ENCODE results near the gene TBC1D22A. TPM values are rescaled to one million over a fixed set of nuclear protein-coding genes. Genes with fewer than 3 reads are reported as not detected.

TBC1D22A gene
- total RNA-seq, 1 donor from 2014 or later, result 14.3 TPM

- Mint-ChIP-seq H3K36me3 (ENCODE audit: low read depth) (peaks cover 24% of the 10 kb centered on the region), H3K4me3 (no peak overlapping the region), H3K9me3 (peaks cover under 1% of the 10 kb centered on the region), H3K4me1 (no peaks in the 10 kb centered on the region), H3K27ac (ENCODE audit: unreplicated experiment) (no peak overlapping the region), H3K27me3 (ENCODE audit: low read depth) (no peaks in the 10 kb centered on the region)
- no peak for TF ChIP-seq CTCF (conservative IDR thresholded peaks at IDR 0.05)
- no peak for DNase-seq (ENCODE audit: low read depth, low spot score)
Observed at GRCh38 chr22:46865642-46866041, 103.2 kb downstream of the TBC1D22A start.

- peaks cover 8% of the 10 kb centered on the region for H3K9me3 Mint-ChIP-seq
- no peaks in the 10 kb centered on the region for H3K27me3 Mint-ChIP-seq (ENCODE audit: low read depth)
- DNase-seq (ENCODE audit: low read depth, low spot score), result no peak
- H3K4me3 Mint-ChIP-seq, result no peak overlapping the region
- no peaks in the 10 kb centered on the region for H3K4me1 Mint-ChIP-seq
- TF ChIP-seq CTCF (conservative IDR thresholded peaks at IDR 0.05), result no peak
- peaks cover 34% of the 10 kb centered on the region for H3K36me3 Mint-ChIP-seq (ENCODE audit: low read depth)
- no peak overlapping the region for H3K27ac Mint-ChIP-seq (ENCODE audit: unreplicated experiment)
Observed at GRCh38 chr22:46866591-46866990, 104.1 kb downstream of the TBC1D22A start.

DNA sequence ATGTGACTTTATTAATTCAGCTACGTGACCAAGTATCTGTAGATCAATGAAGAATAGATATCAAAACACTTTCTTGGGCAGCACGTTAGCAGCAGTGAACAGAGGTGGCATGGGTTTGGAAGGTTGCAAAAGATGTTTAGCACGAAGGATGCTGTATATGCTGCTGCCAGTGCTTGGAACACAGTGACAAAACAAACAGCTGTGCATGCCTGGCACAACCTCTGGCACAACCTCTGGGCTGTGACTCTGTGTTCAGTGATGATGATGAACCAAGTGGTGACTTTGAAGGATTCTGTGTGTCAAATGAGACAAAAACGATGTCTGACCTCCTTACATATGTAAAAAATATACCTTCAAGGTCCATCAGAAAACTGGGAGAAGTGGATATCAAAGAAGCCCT, 104.7 kb downstream of the TBC1D22A start:
- H3K27me3 Mint-ChIP-seq (ENCODE audit: low read depth), result no peaks in the 10 kb centered on the region
- peaks cover 36% of the 10 kb centered on the region for H3K36me3 Mint-ChIP-seq (ENCODE audit: low read depth)
- H3K9me3 Mint-ChIP-seq, result peaks cover 8% of the 10 kb centered on the region
- no peak for TF ChIP-seq CTCF (conservative IDR thresholded peaks at IDR 0.05)
- H3K27ac Mint-ChIP-seq (ENCODE audit: unreplicated experiment), result no peak overlapping the region
- no peaks in the 10 kb centered on the region for H3K4me1 Mint-ChIP-seq
- DNase-seq (ENCODE audit: low read depth, low spot score), result no peak
- no peak overlapping the region for H3K4me3 Mint-ChIP-seq

DNA sequence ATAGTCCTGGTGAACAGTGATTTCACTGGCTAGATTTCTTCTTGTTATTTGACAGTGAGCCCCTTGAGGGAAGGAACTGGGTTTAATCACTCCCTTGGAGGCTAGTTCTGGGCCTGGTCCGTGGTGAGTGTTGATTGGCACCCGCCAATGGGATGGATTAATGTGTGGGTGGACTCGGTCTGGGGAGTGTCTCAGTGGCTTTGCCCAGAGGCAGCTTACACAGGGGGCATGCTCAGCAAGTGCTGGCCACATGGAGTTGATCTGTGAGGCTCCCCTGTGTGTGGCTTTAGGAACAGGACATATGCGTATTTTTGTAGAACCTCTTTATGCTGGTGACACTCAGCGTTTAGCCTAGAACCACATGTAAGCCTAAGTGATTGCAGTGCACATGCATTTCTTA, 106.9 kb downstream of the TBC1D22A start:
- Mint-ChIP-seq H3K4me3 (no peak overlapping the region), H3K4me1 (no peaks in the 10 kb centered on the region), H3K36me3 (ENCODE audit: low read depth) (peaks cover 48% of the 10 kb centered on the region), H3K27ac (ENCODE audit: unreplicated experiment) (no peak overlapping the region), H3K27me3 (ENCODE audit: low read depth) (no peaks in the 10 kb centered on the region), H3K9me3 (peaks cover 16% of the 10 kb centered on the region)
- no peak for DNase-seq (ENCODE audit: low read depth, low spot score)
- no peak for TF ChIP-seq CTCF (conservative IDR thresholded peaks at IDR 0.05)

- Mint-ChIP-seq H3K36me3 (ENCODE audit: low read depth) (peaks cover 46% of the 10 kb centered on the region), H3K4me3 (no peak overlapping the region), H3K27me3 (ENCODE audit: low read depth) (no peaks in the 10 kb centered on the region), H3K9me3 (peaks cover 16% of the 10 kb centered on the region), H3K27ac (ENCODE audit: unreplicated experiment) (no peak overlapping the region), H3K4me1 (no peaks in the 10 kb centered on the region)
- DNase-seq (ENCODE audit: low read depth, low spot score), result no peak
- no peak for TF ChIP-seq CTCF (conservative IDR thresholded peaks at IDR 0.05)
Observed at GRCh38 chr22:46869831-46870441, 107.5 kb downstream of the TBC1D22A start.

Measured in neural crest cell (in vitro differentiated cells).